Keratinocyte (primary cell): ENCODE measurements around the gene NCKAP5. TPM values are rescaled to one million over a fixed set of nuclear protein-coding genes. Genes with fewer than 3 reads are reported as not detected.

ENCODE experiments used
- DNase-seq: peaks from one replicate; pipeline ENCODE4 v3.0.0-alpha.2; 2011; ENCODE audit warnings: low read depth, missing footprints, low spot score
- FAIRE-seq: peaks from 2 replicates; lab custom pipeline; 2011; peaks lifted over from hg19 to GRCh38; lab: Jason Lieb, UNC
- H2AFZ ChIP-seq: 2 replicates; pipeline ENCODE4 v1.6.0; 2012; ENCODE audit warnings: low read length, control low read depth, inconsistent platforms; ENCODE audit not compliant: control insufficient read depth
- H3K27ac ChIP-seq: 2 replicates; pipeline ENCODE4 v1.5.1; 2011; ENCODE audit warnings: low read length; ENCODE audit not compliant: control insufficient read depth, insufficient read depth
- H3K27me3 ChIP-seq: 3 replicates; pipeline ENCODE4 v1.6.0; 2011; ENCODE audit warnings: low read length; ENCODE audit not compliant: control insufficient read depth, insufficient read depth; ENCODE audit errors: extremely low read depth
- H3K36me3 ChIP-seq, 2 experiments: 2 replicates in 1 of 2; 3 replicates in 1 of 2; pipeline ENCODE4 v1.5.1; 2011; ENCODE audit warnings: low read length in 2 of 2, mild to moderate bottlenecking in 1 of 2; ENCODE audit not compliant: control insufficient read depth in 2 of 2, insufficient read depth in 2 of 2; ENCODE audit errors: extremely low read depth in 1 of 2
- H3K4me1 ChIP-seq: 3 replicates; pipeline ENCODE4 v1.5.1; 2011; ENCODE audit warnings: low read length; ENCODE audit not compliant: control insufficient read depth, insufficient read depth; ENCODE audit errors: extremely low read depth
- H3K4me2 ChIP-seq: 3 replicates; pipeline ENCODE4 v1.6.0; 2011; ENCODE audit warnings: low read depth, low read length; ENCODE audit not compliant: control insufficient read depth, insufficient read depth; ENCODE audit errors: extremely low read depth
- H3K4me3 ChIP-seq, 3 experiments: fragments of 200-600 bp in 1 of 3; sonication (generic) in 1 of 3; 2 replicates in 2 of 3; 3 replicates in 1 of 3; pipeline ENCODE4 v1.5.1; 2011 to 2016; ENCODE audit warnings: low read length in 3 of 3, mild to moderate bottlenecking in 3 of 3, control low read depth in 2 of 3, inconsistent platforms in 1 of 3, low read depth in 1 of 3, mixed read lengths in 1 of 3, mixed run types in 1 of 3, moderate library complexity in 1 of 3; ENCODE audit not compliant: control insufficient read depth in 2 of 3, insufficient read depth in 2 of 3; ENCODE audit errors: extremely low read depth in 1 of 3
- H3K79me2 ChIP-seq: 2 replicates; pipeline ENCODE4 v1.6.0; 2012; ENCODE audit warnings: low read length; ENCODE audit not compliant: control insufficient read depth, insufficient read depth
- H3K9ac ChIP-seq: 3 replicates; pipeline ENCODE4 v1.6.0; 2011; ENCODE audit warnings: low read length; ENCODE audit not compliant: control insufficient read depth, insufficient read depth; ENCODE audit errors: extremely low read depth
- H3K9me1 ChIP-seq: 3 replicates; pipeline ENCODE4 v1.6.0; 2011; ENCODE audit warnings: low read length; ENCODE audit not compliant: control insufficient read depth, insufficient read depth; ENCODE audit errors: extremely low read depth
- H3K9me3 ChIP-seq: 2 replicates; pipeline ENCODE4 v1.5.1; 2012; ENCODE audit warnings: low read depth, low read length; ENCODE audit not compliant: control insufficient read depth
- H4K20me1 ChIP-seq: 3 replicates; pipeline ENCODE4 v1.6.0; 2011; ENCODE audit warnings: low read length; ENCODE audit not compliant: control insufficient read depth, insufficient read depth; ENCODE audit errors: extremely low read depth
- CTCF ChIP-seq, 3 experiments: IDR thresholded peaks in 1 of 3; conservative IDR thresholded peaks in 1 of 3; optimal IDR thresholded peaks in 1 of 3; 2 replicates in 2 of 3; 3 replicates in 1 of 3; pipeline versions ENCODE3 to v1.5.1; 2011; ENCODE audit warnings: low read length in 3 of 3, mild to moderate bottlenecking in 3 of 3, moderate library complexity in 2 of 3, control low read depth in 1 of 3, inconsistent platforms in 1 of 3; ENCODE audit not compliant: insufficient read depth in 2 of 3; ENCODE audit errors: extremely low read depth in 1 of 3
- EZH2 ChIP-seq: IDR thresholded peaks from one replicate; pipeline ENCODE4 v1.6.1; 2012; ENCODE audit warnings: inconsistent platforms, mild to moderate bottlenecking, low read length, moderate library complexity
- dilution Hi-C: fragments of 300-500 bp; cut with MboI; formaldehyde crosslinking; loops from one replicate; pipeline ENCODE4 v1.7.0; 2020; ENCODE audit warnings: low sequenced_read_pairs; ENCODE audit not compliant: extremely low pct_ligation_motif_present
- polyA plus RNA-seq, 5 experiments: library from polyadenylated mRNA; depleted of rRNA in 3 of 5; stranded (reverse) in 3 of 5; stranded (forward) in 1 of 5; unstranded in 1 of 5; fragments of >200 nt; gene quantifications; 1 replicate in 1 of 5; 2 replicates in 3 of 5; 3 replicates in 1 of 5; pipeline versions ENCODE4 v1.2.1 to v1.2.3, GENCODE V29; 2011 to 2012; ENCODE audit warnings: missing spikeins in 2 of 5, low read depth in 1 of 5, low replicate concordance in 1 of 5

The NCKAP5 gene
- polyA plus RNA-seq, 1 donor (not counting 4 experiments of a cell fraction or from before 2014, with no cell fraction given): 3.6 TPM

DNA sequence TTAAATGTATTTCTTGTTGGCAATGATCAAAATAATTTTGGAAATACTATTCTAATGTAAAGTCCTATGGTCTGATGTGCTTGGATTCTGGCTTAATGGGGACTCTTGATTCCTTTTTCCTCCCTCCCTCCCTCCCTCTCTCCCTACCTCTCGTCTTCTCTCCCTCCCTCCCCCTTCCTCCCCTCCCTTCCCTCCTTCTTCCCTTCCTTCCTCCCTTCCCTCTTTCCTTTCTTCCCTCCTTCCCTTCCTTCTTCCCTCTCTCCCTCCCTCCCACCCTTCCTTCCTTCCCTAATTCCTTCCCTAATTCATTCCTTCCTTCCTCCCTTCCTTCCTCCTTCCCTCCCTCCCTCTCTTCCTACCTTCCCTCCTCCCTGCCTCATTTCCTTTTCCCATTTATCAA is 19.9 kb upstream of the NCKAP5 start:
- TF ChIP-seq EZH2: no peak
- TF ChIP-seq CTCF (optimal IDR thresholded peaks at IDR 0.05 in 1 of 3, IDR thresholded peaks at IDR 0.05 in 1 of 3, conservative IDR thresholded peaks at IDR 0.05 in 1 of 3; ENCODE audit: extremely low read depth in 1 of 3, insufficient read depth in 2 of 3, low read length in 3 of 3): no peak
- Histone ChIP-seq H3K27ac (no peak overlapping the region), H2AFZ (no peak overlapping the region), H4K20me1 (no peaks in the 10 kb centered on the region), H3K4me1 (peaks cover 14% of the 10 kb centered on the region), H3K9me3 (no peaks in the 10 kb centered on the region), H3K79me2 (no peaks in the 10 kb centered on the region), H3K9ac (no peak overlapping the region), H3K4me3 (no peak overlapping the region), H3K36me3 (peaks cover 0 to 1% of the 10 kb centered on the region in 2 experiments), H3K4me2 (no peak overlapping the region), H3K27me3 (no peaks in the 10 kb centered on the region), H3K9me1 (no peaks in the 10 kb centered on the region)
- DNase-seq (no peak), FAIRE-seq (no peak)
- dilution Hi-C loops: no loop called here

DNA sequence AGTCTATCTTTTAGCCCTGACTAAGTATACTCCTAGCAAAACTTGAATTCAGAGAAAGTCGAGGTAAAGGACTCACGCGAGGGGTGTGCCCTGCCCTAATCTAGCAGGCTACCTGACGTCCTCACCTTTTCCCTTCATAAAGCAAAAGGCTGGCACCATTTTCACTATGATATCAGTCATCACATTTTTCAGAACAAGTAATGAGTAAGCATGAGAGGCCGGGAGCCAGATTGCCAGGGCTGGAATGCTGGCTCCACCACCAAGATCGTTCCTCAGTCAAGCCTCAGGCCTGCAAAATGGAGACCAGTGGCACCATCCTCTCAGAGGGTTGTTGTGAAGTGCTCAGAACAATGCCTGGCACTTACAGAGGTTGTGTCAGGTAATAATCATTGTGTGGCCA is 18.7 kb upstream of the NCKAP5 start:
- peaks cover 0 to 1% of the 10 kb centered on the region in 2 experiments for H3K36me3 ChIP-seq
- DNase-seq (no peak), FAIRE-seq (peak; percentile 87)
- H3K9me1 ChIP-seq: no peaks in the 10 kb centered on the region
- H3K4me2 ChIP-seq: peak overlapping the region; percentile 35
- no peak overlapping the region for H3K4me3 ChIP-seq
- no peaks in the 10 kb centered on the region for H3K27me3 ChIP-seq
- no peaks in the 10 kb centered on the region for H3K9me3 ChIP-seq
- dilution Hi-C loops: no loop called here
- H3K4me1 ChIP-seq: peaks cover 14% of the 10 kb centered on the region
- no peak overlapping the region for H3K9ac ChIP-seq
- H3K79me2 ChIP-seq: no peaks in the 10 kb centered on the region
- H3K27ac ChIP-seq: peak overlapping the region; percentile 36
- no peaks in the 10 kb centered on the region for H4K20me1 ChIP-seq
- H2AFZ ChIP-seq: peak overlapping the region; percentile 85
- TF ChIP-seq CTCF (optimal IDR thresholded peaks at IDR 0.05 in 1 of 3, IDR thresholded peaks at IDR 0.05 in 1 of 3, conservative IDR thresholded peaks at IDR 0.05 in 1 of 3; ENCODE audit: extremely low read depth in 1 of 3, insufficient read depth in 2 of 3, low read length in 3 of 3) (no peak), EZH2 (no peak)
